HG03060 (cell line): ENCODE data around the gene P3H3.

Experiments
- ATAC-seq: cut with Tn5 transposase; IDR thresholded peaks from one replicate; pipeline ENCODE4 v1.9.1; 2021; ENCODE audit warnings: low read depth, moderate number of reproducible peaks; ENCODE audit not compliant: unreplicated experiment

Gene P3H3

GRCh38 chr12:6840761-6841515 lies 12.7 kb downstream of the P3H3 start, which contains the start of gene GNB3:
TSS of gene GNB3 (plus strand) at chr12:6840925. CDS start at chr12:6841288, 363 bp downstream.
- no peak for ATAC-seq

GRCh38 chr12:6842075-6842474 lies 13.9 kb downstream of the P3H3 start:
- no peak for ATAC-seq

- no peak for ATAC-seq
Observed at GRCh38 chr12:6843118-6843902, 15.1 kb downstream of the P3H3 start.

GRCh38 chr12:6845395-6845794 lies 17.2 kb downstream of the P3H3 start:
- ATAC-seq, result no peak

- ATAC-seq, result no peak
Observed at GRCh38 chr12:6846316-6846869, 18.2 kb downstream of the P3H3 start.

- no peak for ATAC-seq
Observed at GRCh38 chr12:6847676-6848075, 19.5 kb downstream of the P3H3 start.

GRCh38 chr12:6849427-6849826 lies 21.2 kb downstream of the P3H3 start:
- ATAC-seq, result no peak

GRCh38 chr12:6849976-6850560 lies 21.9 kb downstream of the P3H3 start:
- no peak for ATAC-seq

GRCh38 chr12:6850796-6851152 lies 22.6 kb downstream of the P3H3 start:
- ATAC-seq, result no peak

GRCh38 chr12:6851153-6851920 lies 23.1 kb downstream of the P3H3 start, which contains the start of gene CDCA3:
TSS of gene CDCA3 (minus strand) at chr12:6851286. CDS start at chr12:6850952, 334 bp downstream.
- ATAC-seq, result peak; percentile 46

GRCh38 chr12:6851921-6852650 lies 23.9 kb downstream of the P3H3 start, which contains the start of gene USP5:
TSS of gene USP5 (plus strand) at chr12:6852150. CDS start at chr12:6852180, 30 bp downstream.
- peak; percentile 60 for ATAC-seq

GRCh38 chr12:6852651-6853354 lies 24.6 kb downstream of the P3H3 start:
- no peak for ATAC-seq

- no peak for ATAC-seq
Observed at GRCh38 chr12:6853626-6854025, 25.4 kb downstream of the P3H3 start.

GRCh38 chr12:6854036-6854435 lies 25.8 kb downstream of the P3H3 start:
- ATAC-seq, result no peak

GRCh38 chr12:6855322-6855721 lies 27.1 kb downstream of the P3H3 start:
- no peak for ATAC-seq

- no peak for ATAC-seq
Observed at GRCh38 chr12:6858799-6859198, 30.6 kb downstream of the P3H3 start.

GRCh38 chr12:6860116-6860515 lies 31.9 kb downstream of the P3H3 start:
- ATAC-seq, result no peak

GRCh38 chr12:6860942-6861341 lies 32.7 kb downstream of the P3H3 start:
- ATAC-seq, result no peak

- no peak for ATAC-seq
Observed at GRCh38 chr12:6861391-6861790, 33.2 kb downstream of the P3H3 start.
